Panc1 (cell line): ENCODE data around the gene FBXL2. TPM values are rescaled to one million over a fixed set of nuclear protein-coding genes. Genes with fewer than 3 reads are reported as not detected.

Experiments used
- ATAC-seq: fragments of 200-7000 bp; cut with Tn5 transposase; 2 replicates; pipeline ENCODE4 v1.9.1; 2020; ENCODE audit warnings: mild to moderate bottlenecking, moderate library complexity
- BruUV-seq: library from RNA; stranded (reverse); fragments of 400-500 nt; replicated peaks from 2 replicates; lab custom pipeline; 2021; lab: Mats Ljungman, UMichigan
- CTCF ChIA-PET: fragments of 300-600 bp; sonication (Branson Sonifier 250); formaldehyde crosslinking; loops from one replicate; lab custom pipeline; 2022; ENCODE audit warnings: antibody characterized with exemption; lab: Charles Lee
- POLR2A ChIA-PET: fragments of 300-600 bp; sonication (Branson Sonifier 250); formaldehyde crosslinking; loops from one replicate; lab custom pipeline; 2022; ENCODE audit warnings: antibody characterized with exemption; lab: Charles Lee
- DNase-seq: peaks from one replicate; pipeline ENCODE4 v3.0.0-alpha.2; 2010; ENCODE audit warnings: low read depth, low spot score
- H3K27ac ChIP-seq: 2 replicates; pipeline ENCODE4 v1.5.1; 2011; ENCODE audit warnings: mild to moderate bottlenecking, low read length, inconsistent platforms
- H3K27me3 ChIP-seq: fragments of 200-500 bp; sonication (Bioruptor generic); 2 replicates; pipeline ENCODE4 v1.6.0; 2014; ENCODE audit warnings: low read length, inconsistent platforms; ENCODE audit not compliant: control insufficient read depth, insufficient read depth
- H3K36me3 ChIP-seq: fragments of 200-500 bp; sonication (Bioruptor generic); 2 replicates; pipeline ENCODE4 v1.5.1; 2014; ENCODE audit warnings: inconsistent platforms, mild to moderate bottlenecking, low read length, moderate library complexity; ENCODE audit not compliant: control insufficient read depth, insufficient read depth
- H3K4me1 ChIP-seq: 2 replicates; pipeline ENCODE4 v1.5.1; 2011; ENCODE audit warnings: inconsistent platforms, mild to moderate bottlenecking, low read length, moderate library complexity; ENCODE audit not compliant: control insufficient read depth, insufficient read depth
- H3K4me3 ChIP-seq, 2 experiments: 2 replicates each; pipeline ENCODE4 v1.5.1; 2011 to 2012; ENCODE audit warnings: low read depth in 2 of 2, low read length in 2 of 2, mild to moderate bottlenecking in 2 of 2, inconsistent platforms in 1 of 2, moderate library complexity in 1 of 2
- H3K9me3 ChIP-seq: fragments of 200-500 bp; sonication (Bioruptor generic); 2 replicates; pipeline ENCODE4 v1.5.1; 2014; ENCODE audit warnings: low read depth, mild to moderate bottlenecking, inconsistent platforms, low read length, moderate library complexity; ENCODE audit not compliant: control insufficient read depth, insufficient read depth
- CTCF ChIP-seq: fragments of 450-650 bp; IDR thresholded peaks from 2 replicates; pipeline ENCODE4 v1.5.1; 2017; ENCODE audit warnings: mild to moderate bottlenecking
- POLR2AphosphoS5 ChIP-seq: IDR thresholded peaks from 2 replicates; pipeline ENCODE4 v1.6.1; 2012; ENCODE audit warnings: mild to moderate bottlenecking, low read depth, low read length, moderate library complexity
- REST ChIP-seq, 2 experiments: IDR thresholded peaks; 2 replicates each; pipeline ENCODE4 v1.6.1; 2011 to 2012; ENCODE audit warnings: low read depth in 2 of 2, control low read depth in 1 of 2, low read length in 1 of 2, mild to moderate bottlenecking in 1 of 2, moderate library complexity in 1 of 2; ENCODE audit not compliant: insufficient read depth in 1 of 2
- SIN3A ChIP-seq: IDR thresholded peaks from 2 replicates; pipeline ENCODE4 v1.6.1; 2012; ENCODE audit warnings: low read depth, mild to moderate bottlenecking, low read length, moderate library complexity, borderline replicate concordance; ENCODE audit not compliant: insufficient read depth
- TCF7L2 ChIP-seq: IDR thresholded peaks from 2 replicates; pipeline ENCODE4 v1.6.1; 2011; ENCODE audit warnings: mild to moderate bottlenecking, low read depth, low read length, inconsistent platforms
- in situ Hi-C: cut with HindIII; loops from 2 replicates; pipeline ENCODE4 v1.10.0; 2016; ENCODE audit warnings: low sequenced_read_pairs, low pct_unique_long_range_greater_than_20kb
- intact Hi-C: fragments of 100-400 bp; cut with micrococcal nuclease; formaldehyde crosslinking; loops from one replicate; pipeline ENCODE4 v1.10.0; 2022; ENCODE audit not compliant: unreplicated experiment
- total RNA-seq: library from RNA; stranded (reverse); gene quantifications from one replicate; pipeline ENCODE4 v1.2.1, GENCODE V29; 2021; ENCODE audit not compliant: unreplicated experiment

FBXL2 gene
- total RNA-seq, 1 experiment from 2014 or later = 12.3 TPM

DNA sequence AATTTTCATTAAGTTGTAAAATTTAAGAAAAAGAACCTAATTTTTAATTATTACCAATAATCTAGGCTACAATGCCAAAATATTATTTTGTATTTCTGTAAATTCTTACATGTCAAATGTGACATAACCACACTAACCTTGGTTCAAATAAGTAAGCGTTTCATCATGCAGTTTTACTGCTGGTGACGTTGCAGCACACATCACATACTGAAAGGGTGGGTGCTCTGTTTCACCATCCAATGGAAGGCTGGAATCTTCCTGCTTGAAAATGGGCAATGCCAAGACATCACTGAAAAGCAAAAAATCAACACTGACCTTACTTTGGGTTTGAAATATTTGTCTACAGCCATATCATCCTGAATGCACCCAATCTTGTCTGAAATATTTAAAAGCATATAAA lies 148.2 kb downstream of the FBXL2 start:
- H3K4me1 ChIP-seq = peaks cover 12% of the 10 kb centered on the region
- H3K27ac ChIP-seq = no peak overlapping the region
- no TSS peak for BruUV-seq
- ATAC-seq (no peak), DNase-seq (no peak)
- H3K9me3 ChIP-seq = no peaks in the 10 kb centered on the region
- POLR2A ChIA-PET = no interaction called here
- TF ChIP-seq SIN3A = no peak
- TF ChIP-seq CTCF = no peak
- TF ChIP-seq TCF7L2 = no peak
- TF ChIP-seq REST (IDR thresholded peaks at IDR 0.05; ENCODE audit: insufficient read depth in 1 of 2, low read depth in 2 of 2, low read length in 1 of 2) = no peak
- no peak for TF ChIP-seq POLR2AphosphoS5
- H3K36me3 ChIP-seq = no peaks in the 10 kb centered on the region
- no peak overlapping the region for H3K4me3 ChIP-seq
- intact Hi-C loops = no loop called here
- H3K27me3 ChIP-seq = no peaks in the 10 kb centered on the region
- CTCF ChIA-PET = no interaction called here
- in situ Hi-C loops = no loop called here

GRCh38 chr3:33426068-33426467 lies 148.8 kb downstream of the FBXL2 start:
- ChIA-PET POLR2A (no interaction called here), CTCF (no interaction called here)
- Histone ChIP-seq H3K4me3 (no peak overlapping the region), H3K27me3 (no peaks in the 10 kb centered on the region), H3K4me1 (peaks cover 14% of the 10 kb centered on the region), H3K9me3 (no peaks in the 10 kb centered on the region), H3K36me3 (no peaks in the 10 kb centered on the region), H3K27ac (no peak overlapping the region)
- ATAC-seq (no peak), DNase-seq (no peak)
- TF ChIP-seq REST (IDR thresholded peaks at IDR 0.05; ENCODE audit: insufficient read depth in 1 of 2, low read depth in 2 of 2, low read length in 1 of 2) (no peak), POLR2AphosphoS5 (no peak), SIN3A (no peak), CTCF (no peak), TCF7L2 (no peak)
- in situ Hi-C loops = no loop called here
- intact Hi-C loops = no loop called here
- no TSS peak for BruUV-seq
